AG08395 (cell line): ENCODE measurements around the gene TUBAL3.

ENCODE experiments used
- DNase-seq: peaks from one replicate; pipeline ENCODE4 v3.0.0; 2012; ENCODE audit warnings: mixed read lengths, low spot score

The TUBAL3 gene

DNA sequence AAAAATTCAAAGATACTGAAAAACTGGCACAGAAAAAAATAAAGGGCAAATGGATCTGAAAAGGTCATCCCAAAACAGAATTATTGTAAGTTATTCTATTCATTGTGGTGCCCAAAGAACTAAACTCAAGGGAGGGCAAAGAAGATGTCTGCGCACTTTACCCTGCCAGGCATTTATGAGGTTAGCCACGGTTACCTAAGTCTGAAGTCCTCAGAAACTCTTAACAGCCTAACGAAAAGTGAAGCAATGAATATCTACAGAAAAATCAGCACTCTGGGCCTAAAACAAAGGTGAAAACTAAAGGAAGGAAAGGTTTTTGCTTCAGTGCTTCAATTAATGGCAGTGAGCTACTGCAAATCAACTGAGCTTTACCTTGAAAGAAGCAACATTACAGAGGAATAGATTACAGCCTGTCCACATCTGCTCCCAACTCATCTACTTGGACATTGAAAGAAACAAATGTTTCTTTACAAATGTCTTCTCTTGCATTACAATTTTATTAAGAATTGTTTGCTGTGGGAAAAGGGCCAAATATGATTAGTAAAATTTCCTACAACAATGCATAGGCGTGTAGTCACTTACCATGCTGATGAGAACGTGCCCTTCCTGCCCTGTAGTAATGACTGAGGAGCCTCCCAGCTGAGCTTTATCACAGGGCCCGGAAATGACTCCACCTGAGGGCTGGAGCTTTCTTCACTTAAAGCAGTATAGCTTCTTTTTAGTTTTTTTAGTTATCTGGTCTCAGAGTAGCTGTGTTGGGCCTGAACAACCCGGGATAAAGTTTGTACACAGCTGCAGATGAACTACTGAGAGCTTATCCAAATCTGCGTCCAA, at the start of gene TUBAL3:
TUBAL3 (minus strand) TSS at position 621 of the 834 bp plus-strand sequence; CDS start at position 585, 36 bp downstream.
- DNase-seq = no peak

DNA sequence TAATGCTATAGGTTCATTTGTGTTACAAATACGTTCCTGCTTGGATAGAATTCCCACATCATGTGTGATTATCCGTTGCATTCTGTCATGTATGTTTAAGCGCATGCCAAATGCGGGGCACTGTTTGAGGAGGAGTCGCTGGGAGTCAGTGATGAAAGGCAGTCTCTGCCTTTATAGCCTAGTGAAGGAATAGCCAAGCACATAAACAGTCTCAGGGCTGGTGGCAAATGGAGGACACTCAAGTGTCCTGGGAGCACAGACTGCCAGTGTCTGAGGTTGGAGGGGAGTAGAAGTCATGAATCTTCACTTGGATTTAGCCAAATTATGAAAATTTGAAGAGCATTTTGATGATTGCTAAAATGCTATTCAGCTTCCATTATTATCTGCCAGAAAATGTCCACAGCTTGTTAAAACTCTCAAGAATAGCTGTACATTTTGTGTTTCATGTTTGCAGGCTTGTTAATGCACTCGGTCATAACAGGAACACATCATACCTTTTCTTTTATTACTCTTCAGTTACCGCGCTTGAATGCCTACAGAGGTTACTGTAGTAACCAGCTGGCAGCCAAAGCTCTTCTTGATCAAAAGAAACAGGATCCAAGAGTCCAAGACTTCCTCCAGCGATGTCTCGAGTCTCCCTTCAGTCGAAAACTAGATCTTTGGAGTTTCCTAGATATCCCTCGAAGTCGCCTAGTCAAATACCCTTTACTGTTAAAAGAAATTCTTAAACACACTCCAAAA, 49.3 kb upstream of the TUBAL3 start:
- no peak for DNase-seq

DNA sequence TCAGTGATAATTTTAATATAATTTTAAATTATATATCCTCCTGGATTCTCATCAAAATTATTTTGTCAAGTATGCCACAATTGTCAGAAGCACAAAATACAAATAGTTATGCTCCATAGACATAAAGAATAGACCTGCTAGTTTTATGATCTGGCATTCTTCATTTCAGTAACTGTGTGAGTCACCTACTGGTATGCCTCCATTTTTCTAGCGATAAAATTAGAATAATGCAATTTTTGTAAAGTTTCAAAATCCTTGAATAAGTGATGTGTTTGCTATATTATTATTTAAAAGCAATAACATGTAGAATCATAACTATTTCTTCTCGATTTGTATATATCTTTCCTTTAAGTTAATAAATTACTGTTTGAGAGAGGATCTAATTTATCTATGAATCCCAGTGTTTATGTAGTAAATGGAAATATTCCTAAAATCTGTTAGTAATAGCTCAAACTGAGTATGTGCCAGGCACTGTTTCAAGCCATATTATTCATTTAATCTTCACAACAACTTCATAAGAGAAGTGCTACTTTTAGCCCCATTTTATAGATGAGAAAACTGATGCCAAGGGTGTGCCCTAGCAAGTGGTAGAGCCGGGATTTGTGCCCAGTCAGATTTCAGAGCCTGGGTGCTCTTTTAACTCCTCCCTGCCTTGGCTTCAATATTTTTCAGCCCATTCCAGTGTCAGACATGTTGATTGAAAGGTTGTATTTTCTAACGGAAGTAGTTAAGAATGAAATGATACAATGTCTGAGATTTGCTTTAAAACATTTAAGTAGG, 46.2 kb upstream of the TUBAL3 start:
- no peak for DNase-seq

DNA sequence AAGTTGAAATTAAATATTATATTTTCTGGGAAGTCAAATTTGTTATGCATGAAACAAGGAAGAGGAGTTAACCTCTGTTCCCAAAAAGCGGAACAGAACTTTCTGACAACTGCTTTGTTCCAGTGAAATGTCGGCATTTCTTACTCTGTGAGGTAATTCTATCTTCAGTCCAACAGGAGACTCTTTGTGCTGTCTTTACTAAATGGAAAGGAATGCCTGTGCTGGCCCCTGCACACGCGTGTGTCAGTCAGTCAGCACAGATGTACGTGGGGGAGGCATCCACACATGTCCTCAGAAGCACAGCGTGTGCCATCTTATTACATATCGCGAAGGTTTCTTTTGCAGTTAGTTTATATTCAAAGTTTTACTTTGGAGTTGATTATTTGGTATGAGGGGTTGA, 45.2 kb upstream of the TUBAL3 start:
- DNase-seq = peak; percentile 64

DNA sequence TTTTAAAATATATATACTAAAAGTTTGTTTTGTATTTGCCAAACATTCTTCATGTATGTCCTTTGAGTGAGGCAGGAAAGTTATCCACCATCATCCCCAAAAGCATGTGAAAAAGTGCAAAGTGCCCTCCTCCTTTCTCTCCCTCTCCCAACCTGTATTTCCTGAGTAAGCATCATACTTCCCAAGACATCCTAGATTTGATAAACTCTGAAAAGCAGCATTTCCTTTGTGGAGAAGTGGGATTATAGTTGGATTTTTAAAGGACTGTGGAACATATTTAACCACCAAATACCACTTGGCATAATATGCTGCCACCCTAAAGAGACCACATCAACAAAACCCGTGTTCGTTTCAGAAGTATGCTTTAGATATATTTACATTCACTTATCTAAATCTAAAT, 44.6 kb upstream of the TUBAL3 start:
- DNase-seq = no peak

- no peak for DNase-seq
Observed at GRCh38 chr10:5448333-5449001, 43.8 kb upstream of the TUBAL3 start.

DNA sequence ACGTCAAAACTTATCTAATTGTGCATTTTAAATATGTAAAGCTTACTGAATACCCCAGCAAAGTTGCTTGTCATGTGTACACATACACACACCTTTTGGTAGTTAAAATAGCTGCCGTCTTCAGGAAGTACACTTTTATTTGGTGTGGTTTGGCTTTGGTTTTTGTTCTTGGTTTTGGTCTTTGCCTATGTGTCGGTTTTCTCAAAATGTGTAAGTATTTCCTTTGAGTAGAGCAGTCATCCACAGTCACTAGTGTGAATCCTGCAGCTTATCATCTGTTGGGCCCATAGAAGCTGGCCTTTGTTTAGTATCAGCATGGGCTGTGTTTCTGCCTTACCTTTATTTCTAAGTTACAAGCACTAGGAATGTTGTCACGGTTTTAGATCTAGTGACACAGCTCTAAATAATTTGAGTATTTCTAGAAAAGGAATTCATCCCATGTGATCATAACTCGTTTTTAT, 43.0 kb upstream of the TUBAL3 start:
- DNase-seq = no peak

- no peak for DNase-seq
Observed at GRCh38 chr10:5447056-5447455, 42.4 kb upstream of the TUBAL3 start.

DNA sequence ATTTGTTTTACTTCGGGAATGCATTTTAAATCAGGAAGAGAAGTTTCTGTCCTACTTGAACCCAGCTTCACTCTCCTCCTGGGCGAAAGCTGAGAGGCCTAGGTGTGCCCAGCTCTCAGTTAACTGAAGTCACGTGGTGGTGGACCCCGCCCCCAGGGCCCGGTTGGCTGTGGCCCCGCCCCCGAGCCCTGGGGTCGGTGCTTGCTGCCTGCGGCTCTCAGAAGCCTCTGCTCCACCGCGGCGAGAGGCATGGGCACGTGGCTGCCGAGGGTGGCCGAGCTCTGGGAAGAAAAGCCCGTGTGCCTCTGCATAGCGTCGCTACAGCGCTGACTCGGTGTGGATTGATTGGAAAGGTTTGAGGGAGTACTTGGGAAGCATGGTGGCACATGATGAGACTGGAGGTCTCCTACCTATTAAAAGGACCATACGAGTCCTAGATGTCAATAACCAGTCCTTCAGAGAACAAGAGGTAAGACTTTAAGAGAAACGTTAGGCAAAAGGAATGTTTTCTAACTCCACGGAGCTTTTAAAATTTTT, 41.8 kb upstream of the TUBAL3 start:
- peak; percentile 96 for DNase-seq

GRCh38 chr10:5445006-5445405, 40.4 kb upstream of the TUBAL3 start:
- DNase-seq = no peak

DNA sequence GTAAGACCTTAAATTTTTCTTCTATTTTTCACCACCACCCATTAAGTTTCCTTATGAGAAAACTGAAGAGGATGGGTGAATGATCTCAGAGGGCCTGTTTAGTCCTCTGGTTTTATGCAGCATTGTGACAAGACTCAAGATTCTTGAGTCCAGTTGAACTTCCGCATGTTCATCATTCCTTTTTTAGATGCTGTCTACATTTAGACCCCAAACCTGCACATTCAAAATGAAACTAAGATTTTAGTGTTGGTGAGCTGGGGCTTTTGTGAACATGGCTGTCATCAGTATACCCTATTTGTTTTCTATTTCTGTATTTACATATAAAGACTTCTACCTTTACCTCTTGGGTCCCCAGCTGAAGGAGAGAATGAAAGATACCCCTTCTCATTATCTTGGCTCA, 38.8 kb upstream of the TUBAL3 start:
- DNase-seq = no peak

DNA sequence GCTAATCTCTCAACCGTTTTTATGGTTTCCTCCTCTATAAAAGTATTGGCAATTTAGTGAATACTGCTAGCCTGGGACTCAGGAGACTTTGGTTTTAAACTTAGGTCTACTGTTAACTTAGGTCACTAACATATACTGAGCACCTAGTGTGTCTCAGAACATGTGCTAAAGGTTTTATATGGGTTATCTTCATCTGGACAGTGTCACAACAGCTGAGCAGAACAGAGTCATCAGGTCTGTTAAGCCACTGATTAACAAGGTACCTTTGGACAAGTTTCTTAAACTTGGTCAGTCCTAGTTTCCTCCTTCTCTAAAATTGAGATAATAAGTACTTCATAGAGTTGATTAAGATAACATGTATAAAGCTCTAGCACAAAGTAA, 38.4 kb upstream of the TUBAL3 start:
- DNase-seq = no peak

DNA sequence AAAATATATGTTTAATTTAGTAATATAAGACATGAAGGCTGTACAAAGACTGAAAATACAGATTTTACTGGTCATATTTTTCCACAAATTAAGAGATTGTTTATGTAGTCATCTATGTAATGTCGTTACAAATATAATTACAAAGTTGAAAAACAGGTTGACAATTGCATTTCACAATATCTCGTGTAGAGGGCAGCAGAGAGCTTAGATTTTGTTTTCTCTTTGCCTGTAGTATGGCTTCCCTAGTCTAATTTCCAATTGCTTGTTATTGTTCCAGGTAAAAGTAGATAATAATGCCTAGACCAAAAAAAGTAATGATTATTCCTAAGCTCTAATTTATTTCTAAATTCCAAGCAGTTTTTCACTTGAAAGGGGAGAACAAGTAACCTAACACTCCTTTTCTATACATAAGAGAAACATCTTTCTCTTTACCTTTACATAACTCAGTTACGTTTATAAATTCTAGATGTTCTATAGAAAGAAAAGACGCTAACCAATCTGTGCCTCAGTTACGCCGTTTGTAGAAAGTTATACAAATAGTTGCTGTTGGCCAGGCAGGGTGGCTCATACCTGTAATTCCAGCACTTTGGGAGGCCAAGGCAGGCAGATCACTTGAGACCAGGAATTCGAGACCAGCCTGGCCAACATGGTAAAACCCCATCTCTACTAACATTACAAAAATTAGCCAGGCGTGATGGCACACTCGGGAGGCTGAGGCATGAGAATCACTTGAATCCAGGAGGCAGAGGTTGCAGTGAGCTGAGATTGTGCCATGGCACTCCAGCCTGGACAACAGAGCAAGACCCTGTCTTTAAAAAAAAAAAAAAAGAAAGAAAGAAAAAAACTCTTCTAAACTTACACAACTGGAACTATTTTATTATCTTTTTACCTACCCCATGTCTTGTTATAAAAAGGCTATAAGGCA, 37.7 kb upstream of the TUBAL3 start:
- DNase-seq = peak; percentile 56

DNA sequence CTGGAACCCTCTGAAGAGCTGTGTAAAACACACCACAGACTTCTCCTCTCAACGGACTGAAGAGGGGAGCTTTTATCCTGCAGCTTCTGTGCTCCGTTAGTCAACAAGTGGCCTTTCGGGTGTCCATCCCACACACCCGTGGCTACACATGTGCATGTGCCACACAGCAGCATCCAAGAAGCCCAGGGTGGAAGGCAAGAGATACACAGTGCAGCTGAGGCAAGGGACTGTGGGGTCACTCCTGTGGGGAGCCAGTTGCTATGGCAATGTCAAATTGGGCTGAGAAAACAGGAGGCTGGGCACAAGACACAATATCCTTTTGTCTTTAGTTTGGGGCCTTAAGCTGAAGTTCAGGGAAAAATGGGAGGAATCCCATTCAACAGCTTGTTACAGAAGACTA, 36.5 kb upstream of the TUBAL3 start:
- DNase-seq = no peak

GRCh38 chr10:5440206-5440605, 35.6 kb upstream of the TUBAL3 start:
- no peak for DNase-seq

- no peak for DNase-seq
Observed at GRCh38 chr10:5435328-5435727, 30.7 kb upstream of the TUBAL3 start.

DNA sequence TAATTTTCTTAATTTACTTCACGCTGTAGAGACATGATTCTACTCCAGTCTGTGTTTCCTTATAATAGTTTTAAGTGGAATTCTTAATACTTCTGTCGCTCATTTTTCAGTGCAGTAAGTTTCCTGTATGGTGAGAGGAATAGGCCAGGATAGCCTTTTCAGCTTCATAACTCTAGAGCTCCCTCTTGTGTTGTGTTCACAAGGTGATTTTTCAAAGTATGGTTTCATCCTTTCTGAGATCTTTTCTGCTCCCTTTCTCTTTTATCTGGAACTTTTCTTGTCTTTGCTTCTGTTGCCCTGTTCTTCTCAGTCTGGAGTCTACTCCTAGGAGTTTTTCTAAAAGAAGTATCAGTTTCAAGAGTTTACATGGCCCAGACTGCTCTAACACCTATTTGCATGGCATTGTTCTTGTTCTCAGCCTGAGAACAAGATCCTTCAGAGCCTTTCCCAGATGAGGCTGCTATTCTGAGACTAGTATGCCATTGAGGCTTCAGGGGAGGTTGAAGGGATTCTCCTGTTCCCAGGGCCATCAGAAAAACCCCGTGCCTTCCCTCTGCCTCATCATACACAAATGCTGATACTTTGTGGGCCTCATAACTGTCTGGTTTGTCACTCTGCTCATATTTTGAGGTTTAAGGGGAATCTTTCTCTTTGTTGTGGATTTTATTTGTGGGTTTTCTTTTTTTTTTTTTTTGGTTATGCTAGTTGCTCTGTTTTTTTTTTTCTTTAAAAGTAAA, 29.6 kb upstream of the TUBAL3 start:
- peak; percentile 66 for DNase-seq

GRCh38 chr10:5433182-5433581, 28.6 kb upstream of the TUBAL3 start:
- DNase-seq = no peak

- DNase-seq = no peak
Observed at GRCh38 chr10:5428133-5428532, 23.5 kb upstream of the TUBAL3 start.

GRCh38 chr10:5424751-5425150, 20.1 kb upstream of the TUBAL3 start:
- DNase-seq = no peak
